Upper lobe of left lung (tissue), 4 donors: Measurements from ENCODE around the gene SPATA31D4.

ENCODE experiments used
- EP300 ChIP-seq, 4 donors: sonication (generic); formaldehyde crosslinking; IDR thresholded peaks; one replicate each; pipeline ENCODE4 v1.5.1; 2017; ENCODE audit warnings: antibody characterized with exemption in 4 of 4, control low read depth in 2 of 4
- POLR2A ChIP-seq, 4 donors: fragments of 450-650 bp; IDR thresholded peaks; one replicate each; pipeline ENCODE4 v1.5.1; 2016 to 2017; ENCODE audit warnings: antibody characterized with exemption in 4 of 4, mild to moderate bottlenecking in 2 of 4
- POLR2AphosphoS5 ChIP-seq, 2 donors: sonication (generic); formaldehyde crosslinking; IDR thresholded peaks; one replicate each; pipeline ENCODE4 v1.5.1; 2017; ENCODE audit warnings: antibody characterized with exemption in 2 of 2
- TF ChIP-seq, protein P1 (sequence below), 6 experiments: fragments of 450-650 bp in 4 of 6; fragments of 200-600 bp in 2 of 6; sonication (generic) in 2 of 6; IDR thresholded peaks; one replicate each; pipeline ENCODE4 v1.5.1; 2016 to 2019; ENCODE audit warnings: antibody characterized with exemption in 6 of 6

DNA sequence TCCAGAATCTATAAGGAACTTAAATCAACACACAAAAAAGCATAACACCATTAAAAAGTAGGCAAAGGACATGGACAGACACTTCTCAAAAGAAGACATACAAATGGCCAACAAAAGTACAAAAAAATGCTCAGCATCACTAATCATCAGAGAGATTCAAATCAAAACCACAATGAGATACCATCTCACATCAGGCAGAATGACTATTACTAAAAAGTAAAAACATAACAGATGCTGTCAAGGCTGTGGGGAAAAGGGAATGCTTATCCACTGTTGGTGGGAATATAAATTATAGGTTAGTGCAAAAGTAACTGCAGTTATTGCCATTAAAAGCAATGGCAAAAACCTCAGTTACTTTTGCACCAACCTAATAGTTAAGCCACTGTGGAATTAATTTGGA is 32.2 kb upstream of the SPATA31D4 start:
- TF ChIP-seq, protein P1, sequence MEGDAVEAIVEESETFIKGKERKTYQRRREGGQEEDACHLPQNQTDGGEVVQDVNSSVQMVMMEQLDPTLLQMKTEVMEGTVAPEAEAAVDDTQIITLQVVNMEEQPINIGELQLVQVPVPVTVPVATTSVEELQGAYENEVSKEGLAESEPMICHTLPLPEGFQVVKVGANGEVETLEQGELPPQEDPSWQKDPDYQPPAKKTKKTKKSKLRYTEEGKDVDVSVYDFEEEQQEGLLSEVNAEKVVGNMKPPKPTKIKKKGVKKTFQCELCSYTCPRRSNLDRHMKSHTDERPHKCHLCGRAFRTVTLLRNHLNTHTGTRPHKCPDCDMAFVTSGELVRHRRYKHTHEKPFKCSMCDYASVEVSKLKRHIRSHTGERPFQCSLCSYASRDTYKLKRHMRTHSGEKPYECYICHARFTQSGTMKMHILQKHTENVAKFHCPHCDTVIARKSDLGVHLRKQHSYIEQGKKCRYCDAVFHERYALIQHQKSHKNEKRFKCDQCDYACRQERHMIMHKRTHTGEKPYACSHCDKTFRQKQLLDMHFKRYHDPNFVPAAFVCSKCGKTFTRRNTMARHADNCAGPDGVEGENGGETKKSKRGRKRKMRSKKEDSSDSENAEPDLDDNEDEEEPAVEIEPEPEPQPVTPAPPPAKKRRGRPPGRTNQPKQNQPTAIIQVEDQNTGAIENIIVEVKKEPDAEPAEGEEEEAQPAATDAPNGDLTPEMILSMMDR (IDR thresholded peaks at IDR 0.05) = no peak
- no peak for TF ChIP-seq POLR2AphosphoS5 (IDR thresholded peaks at IDR 0.05)
- TF ChIP-seq EP300 (IDR thresholded peaks at IDR 0.05) = no peak
- TF ChIP-seq POLR2A (IDR thresholded peaks at IDR 0.05) = no peak
